IPS DF 6.9 (cell line): ENCODE measurements around the gene IFNA14.
"Not testable (repeated sequence)": the region's sequence is repeated elsewhere in the genome, so short reads cannot be mapped to it uniquely, and the experiment has no call there.

Source experiments
- DNase-seq: peaks from one replicate; pipeline ENCODE4 v3.0.0-alpha.2; 2013; ENCODE audit warnings: low read depth, low spot score
- H3K27ac ChIP-seq: one replicate; pipeline ENCODE4 v1.5.1; 2013; ENCODE audit warnings: low read length, control low read depth
- H3K27me3 ChIP-seq: 2 replicates; pipeline ENCODE4 v1.6.1; 2013; ENCODE audit warnings: mild to moderate bottlenecking, low read length; ENCODE audit not compliant: control insufficient read depth, insufficient read depth
- H3K36me3 ChIP-seq: 2 replicates; pipeline ENCODE4 v1.6.1; 2013; ENCODE audit warnings: low read length; ENCODE audit not compliant: control insufficient read depth, insufficient read depth
- H3K4me1 ChIP-seq: 2 replicates; pipeline ENCODE4 v1.6.1; 2013; ENCODE audit warnings: low read length; ENCODE audit not compliant: control insufficient read depth, insufficient read depth
- H3K4me3 ChIP-seq: 2 replicates; pipeline ENCODE4 v1.5.1; 2013; ENCODE audit warnings: mild to moderate bottlenecking, low read length
- H3K9me3 ChIP-seq: 2 replicates; pipeline ENCODE4 v1.6.1; 2013; ENCODE audit warnings: low read length, inconsistent platforms; ENCODE audit not compliant: control insufficient read depth, insufficient read depth
- WGBS: extraction: QIAGEN DNeasy Blood & Tissue Kit; methylation state at CpG from one replicate; pipeline ENCODE4 v1.1.7; 2013; ENCODE audit warnings: mixed read lengths, missing lambda C conversion rate; ENCODE audit not compliant: insufficient read length, insufficient coverage; 5-methylcytosine and 5-hydroxymethylcytosine counted together

Gene IFNA14

DNA sequence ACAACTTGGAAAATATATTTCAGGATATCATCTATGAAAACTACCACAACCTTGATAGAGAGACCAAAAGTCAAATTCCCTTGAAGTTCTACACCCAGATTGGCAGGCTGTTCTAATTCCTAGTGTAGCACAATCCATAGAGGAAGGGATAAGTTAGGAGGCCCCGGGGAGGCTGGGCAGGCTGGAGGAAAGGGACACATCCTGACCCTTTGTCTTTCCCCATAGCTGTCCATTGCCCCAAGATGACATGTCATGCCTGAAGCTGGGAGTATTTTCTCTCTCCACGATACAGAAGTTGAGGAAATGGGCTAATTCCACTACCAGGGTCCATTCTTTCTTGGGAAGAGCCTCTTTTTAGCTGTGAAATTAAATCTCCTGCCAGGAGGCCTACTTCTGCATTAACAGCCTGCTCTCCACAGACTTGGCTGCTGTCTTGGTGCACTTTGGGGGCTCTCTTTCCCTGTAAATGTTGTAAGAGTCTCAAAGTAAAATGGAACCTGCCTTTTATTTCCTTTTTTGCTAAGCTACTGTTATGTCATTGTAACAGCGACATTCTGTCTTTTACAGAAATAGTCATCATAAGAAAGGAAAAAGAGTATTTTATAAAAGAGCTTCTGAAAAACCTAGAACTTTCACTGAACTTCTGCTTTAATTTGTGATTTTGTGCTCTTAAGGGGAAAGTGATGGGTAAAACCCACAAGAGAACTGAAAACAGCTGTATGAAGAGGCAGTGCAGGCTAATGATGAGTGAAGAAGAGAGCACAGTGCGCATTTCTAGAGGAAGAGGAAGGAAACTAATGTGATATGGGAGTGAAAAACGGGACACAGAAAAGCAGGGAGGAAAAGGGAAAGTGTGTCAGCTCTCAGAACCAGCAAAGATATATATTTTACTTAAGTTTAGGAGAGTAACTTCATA lies 26.1 kb downstream of the IFNA14 start:
- H3K4me1 ChIP-seq, H3K27ac ChIP-seq, H3K9me3 ChIP-seq, DNase-seq, H3K27me3 ChIP-seq, H3K4me3 ChIP-seq, H3K36me3 ChIP-seq: not testable (repeated sequence)
- no CpG with 5 or more reads among the region's 5 CpGs for WGBS

DNA sequence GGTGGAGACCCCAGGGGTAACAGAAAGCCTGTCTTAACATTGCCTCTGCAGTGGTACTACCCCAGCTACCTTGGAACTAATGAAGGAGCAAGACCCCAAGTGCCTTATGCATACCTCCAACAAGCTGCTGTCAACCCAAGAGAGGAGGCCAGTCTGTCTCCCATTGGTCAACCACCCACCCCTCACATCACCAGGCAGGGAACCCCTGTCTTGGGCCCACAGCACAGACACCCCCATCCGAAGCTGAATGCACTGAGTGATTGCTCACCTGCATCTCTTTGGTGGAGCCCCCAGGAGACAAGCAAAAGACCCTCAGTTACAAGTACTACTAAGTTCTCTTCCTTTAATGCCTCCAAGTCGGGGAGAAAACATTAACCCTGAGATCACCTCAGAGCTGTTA lies 27.6 kb downstream of the IFNA14 start:
- no CpG with 5 or more reads among the region's 2 CpGs for WGBS
- H3K27me3 ChIP-seq = not testable (repeated sequence)

DNA sequence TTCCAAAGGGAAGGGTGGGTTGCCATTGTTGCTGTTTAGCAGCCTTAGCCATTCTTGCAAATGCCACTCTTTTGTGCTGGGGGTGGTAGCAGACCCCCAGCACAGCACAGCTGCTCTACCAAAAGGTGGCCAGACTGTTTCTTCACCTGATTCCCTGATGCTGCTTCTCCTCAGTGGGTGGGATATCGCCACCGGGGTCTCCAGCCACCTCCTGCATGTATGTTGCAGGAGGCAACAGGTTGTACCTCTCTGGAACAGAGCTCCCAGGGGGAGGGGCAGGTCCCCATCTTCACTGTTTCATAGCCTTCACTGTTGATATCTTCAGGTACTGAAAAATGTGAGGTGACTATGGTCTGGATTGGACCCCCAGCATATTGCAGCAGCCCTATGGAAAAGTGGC lies 29.0 kb downstream of the IFNA14 start:
- H3K9me3 ChIP-seq, H3K27me3 ChIP-seq, DNase-seq, H3K36me3 ChIP-seq, H3K4me1 ChIP-seq, H3K4me3 ChIP-seq, H3K27ac ChIP-seq: not testable (repeated sequence)
- no CpG with 5 or more reads among the region's 2 CpGs for WGBS

More for the DNA sequence above, 27.6 kb downstream of the IFNA14 start:
- not testable (repeated sequence) for DNase-seq, H3K27ac ChIP-seq, H3K9me3 ChIP-seq, H3K4me1 ChIP-seq, H3K36me3 ChIP-seq, H3K4me3 ChIP-seq

- DNase-seq = no peak
- no peaks in the 10 kb centered on the region for H3K27me3 ChIP-seq
- H3K27ac ChIP-seq = no peak overlapping the region
- no peak overlapping the region for H3K4me3 ChIP-seq
- H3K4me1 ChIP-seq = no peaks in the 10 kb centered on the region
- no peaks in the 10 kb centered on the region for H3K36me3 ChIP-seq
- WGBS = no CpG with 5 or more reads among the region's 7 CpGs
- no peaks in the 10 kb centered on the region for H3K9me3 ChIP-seq
Measured at GRCh38 chr9:21210311-21210710, 29.5 kb downstream of the IFNA14 start.

GRCh38 chr9:21207043-21207442 lies 32.8 kb downstream of the IFNA14 start, which contains the start of gene IFNA10:
IFNA10 (minus strand) TSS chr9:21207143; CDS start chr9:21207097, 46 bp downstream.
- not testable (repeated sequence) for H3K27ac ChIP-seq, H3K4me1 ChIP-seq, H3K4me3 ChIP-seq, H3K9me3 ChIP-seq, DNase-seq, H3K27me3 ChIP-seq, H3K36me3 ChIP-seq
- no CpG with 5 or more reads among the region's 3 CpGs for WGBS

- Histone ChIP-seq H3K4me3 (no peak overlapping the region), H3K27me3 (no peaks in the 10 kb centered on the region), H3K27ac (no peak overlapping the region), H3K36me3 (no peaks in the 10 kb centered on the region), H3K4me1 (no peaks in the 10 kb centered on the region), H3K9me3 (no peaks in the 10 kb centered on the region)
- no peak for DNase-seq
Measured at GRCh38 chr9:21205204-21205603, 34.6 kb downstream of the IFNA14 start.

- H3K4me1 ChIP-seq, H3K27ac ChIP-seq, DNase-seq, H3K9me3 ChIP-seq, H3K36me3 ChIP-seq, H3K4me3 ChIP-seq, H3K27me3 ChIP-seq: not testable (repeated sequence)
- WGBS = no CpG with 5 or more reads among the region's 4 CpGs
Measured at GRCh38 chr9:21202105-21202504, 37.7 kb downstream of the IFNA14 start, which contains the start of gene IFNA7. IFNA7 (minus strand) TSS chr9:21202205; CDS start chr9:21202165, 40 bp downstream.

GRCh38 chr9:21194867-21195776 lies 44.7 kb downstream of the IFNA14 start:
- not testable (repeated sequence) for H3K9me3 ChIP-seq, H3K27ac ChIP-seq, H3K4me3 ChIP-seq, H3K4me1 ChIP-seq, DNase-seq, H3K27me3 ChIP-seq, H3K36me3 ChIP-seq
- no CpG with 5 or more reads among the region's 6 CpGs for WGBS
